ENCODE measurements around the gene NBR1.
"Not testable (repeated sequence)": the region's sequence is repeated elsewhere in the genome, so short reads cannot be mapped to it uniquely, and the experiment has no call there.

NBR1 gene

GRCh38 chr17:43240596-43241352, 69.8 kb downstream of the NBR1 start:
- not testable (repeated sequence) for FAIRE-seq; DNase-seq (ENCODE audit: insufficient read length, low spot score)

- not testable (repeated sequence) for FAIRE-seq; DNase-seq (ENCODE audit: insufficient read length, low spot score)
Measured at GRCh38 chr17:43246456-43246855, 75.4 kb downstream of the NBR1 start.

All from GM19239 (cell line).